ENCODE data around the gene NUBPL.

GRCh38 chr14:31749275-31749674 lies 188.1 kb downstream of the NUBPL start:
- TF ChIP-seq CTCF (optimal IDR thresholded peaks at IDR 0.05 in 1 of 3, IDR thresholded peaks at IDR 0.05 in 1 of 3, conservative IDR thresholded peaks at IDR 0.05 in 1 of 3; ENCODE audit: extremely low read depth in 1 of 3, insufficient read depth in 2 of 3, low read length in 3 of 3) (no peak), EZH2 (IDR thresholded peaks at IDR 0.05; ENCODE audit: low read length) (no peak)
